Measurements from ENCODE around the gene RAB20. TPM values are rescaled to one million over a fixed set of nuclear protein-coding genes. Genes with fewer than 3 reads are reported as not detected.

RAB20 gene
- total RNA-seq, 2 donors from 2014 or later: 2.4 to 3.7 TPM

GRCh38 chr13:110521946-110522345 is 39.6 kb downstream of the RAB20 start:
- Mint-ChIP-seq H3K4me1 (no peaks in the 10 kb centered on the region), H3K4me3 (no peak overlapping the region), H3K9me3 (no peaks in the 10 kb centered on the region), H3K27me3 (no peaks in the 10 kb centered on the region), H3K36me3 (ENCODE audit: low read depth) (no peaks in the 10 kb centered on the region), H3K27ac (no peak overlapping the region)
- no peak for ATAC-seq (replicated peaks)

DNA sequence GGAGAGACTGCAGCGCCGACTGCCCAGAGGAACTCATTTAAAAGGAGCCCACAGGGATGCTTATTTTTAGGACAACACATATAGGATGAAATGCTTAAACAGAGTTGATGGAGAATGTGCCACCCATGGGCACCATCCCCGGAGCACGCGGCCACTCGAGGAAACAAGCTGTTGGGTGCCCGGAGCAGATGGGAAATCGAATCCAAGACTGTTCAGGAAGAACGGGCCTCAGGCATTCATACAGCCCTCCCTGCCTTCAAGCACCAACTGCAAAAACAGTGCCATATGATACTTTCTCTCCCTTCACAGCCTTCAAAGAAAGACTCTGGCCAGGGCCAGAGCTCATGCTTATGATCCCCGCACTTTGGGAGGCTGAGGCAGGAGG is 40.2 kb downstream of the RAB20 start:
- no peak for ATAC-seq (replicated peaks)
- Mint-ChIP-seq H3K4me1 (no peaks in the 10 kb centered on the region), H3K27me3 (no peaks in the 10 kb centered on the region), H3K36me3 (ENCODE audit: low read depth) (no peaks in the 10 kb centered on the region), H3K27ac (no peak overlapping the region), H3K4me3 (no peak overlapping the region), H3K9me3 (no peaks in the 10 kb centered on the region)

DNA sequence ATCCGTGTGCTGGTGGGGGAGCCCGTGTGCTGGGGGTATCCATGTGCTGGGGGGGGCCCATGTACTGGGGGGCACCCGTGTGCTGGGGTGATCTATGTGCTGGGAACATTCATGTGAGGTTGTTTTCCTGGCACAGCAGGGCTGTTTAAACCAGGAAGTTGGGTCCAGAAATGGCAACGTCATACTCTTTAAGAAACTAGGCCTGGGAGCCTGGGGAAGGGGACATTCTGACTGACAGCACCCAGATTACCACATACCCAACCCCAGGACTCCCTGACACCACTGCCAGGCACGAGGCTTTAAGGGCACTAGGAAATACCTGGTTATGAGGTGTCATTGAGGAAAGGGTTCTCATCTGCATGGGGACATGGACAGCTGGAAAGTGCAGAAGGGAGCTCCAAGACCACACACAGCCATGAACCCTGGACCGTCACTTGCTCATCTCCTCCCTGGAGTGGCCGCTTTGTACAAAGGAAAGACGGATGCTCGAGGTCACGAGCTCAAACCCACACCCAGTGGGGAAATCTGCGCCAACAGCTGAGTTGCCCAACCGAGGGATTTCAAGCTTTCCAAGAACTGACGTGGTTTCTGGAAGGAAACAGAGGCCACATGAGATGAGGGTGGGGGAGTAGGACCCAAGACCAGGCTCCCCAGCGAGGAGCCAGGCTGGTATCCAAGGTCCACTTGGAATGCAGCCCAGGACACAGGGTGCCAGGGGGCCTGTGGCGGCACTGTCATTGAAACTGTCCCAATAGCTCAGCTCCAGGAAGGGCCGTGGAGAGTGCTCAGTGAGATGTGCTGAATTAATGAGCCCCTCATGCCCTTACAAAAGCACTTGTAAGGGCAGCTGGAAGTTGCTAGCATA is 40.9 kb downstream of the RAB20 start:
- Mint-ChIP-seq H3K4me1 (no peaks in the 10 kb centered on the region), H3K4me3 (no peak overlapping the region), H3K27me3 (no peaks in the 10 kb centered on the region), H3K36me3 (ENCODE audit: low read depth) (no peaks in the 10 kb centered on the region), H3K27ac (no peak overlapping the region), H3K9me3 (no peaks in the 10 kb centered on the region)
- no peak for ATAC-seq (replicated peaks)

GRCh38 chr13:110519506-110519905 is 42.0 kb downstream of the RAB20 start:
- no peak overlapping the region for H3K4me3 Mint-ChIP-seq

GRCh38 chr13:110519046-110519445 is 42.5 kb downstream of the RAB20 start:
- ATAC-seq (replicated peaks): no peak
- Mint-ChIP-seq H3K4me1 (peaks cover 6% of the 10 kb centered on the region), H3K9me3 (no peaks in the 10 kb centered on the region), H3K4me3 (no peak overlapping the region), H3K27me3 (peaks cover 5% of the 10 kb centered on the region), H3K27ac (no peak overlapping the region), H3K36me3 (ENCODE audit: low read depth) (no peaks in the 10 kb centered on the region)

More at GRCh38 chr13:110519506-110519905, 42.0 kb downstream of the RAB20 start:
- Mint-ChIP-seq H3K27ac (no peak overlapping the region), H3K36me3 (ENCODE audit: low read depth) (no peaks in the 10 kb centered on the region), H3K9me3 (no peaks in the 10 kb centered on the region), H3K27me3 (peaks cover 5% of the 10 kb centered on the region), H3K4me1 (peaks cover 6% of the 10 kb centered on the region)
- no peak for ATAC-seq (replicated peaks)

DNA sequence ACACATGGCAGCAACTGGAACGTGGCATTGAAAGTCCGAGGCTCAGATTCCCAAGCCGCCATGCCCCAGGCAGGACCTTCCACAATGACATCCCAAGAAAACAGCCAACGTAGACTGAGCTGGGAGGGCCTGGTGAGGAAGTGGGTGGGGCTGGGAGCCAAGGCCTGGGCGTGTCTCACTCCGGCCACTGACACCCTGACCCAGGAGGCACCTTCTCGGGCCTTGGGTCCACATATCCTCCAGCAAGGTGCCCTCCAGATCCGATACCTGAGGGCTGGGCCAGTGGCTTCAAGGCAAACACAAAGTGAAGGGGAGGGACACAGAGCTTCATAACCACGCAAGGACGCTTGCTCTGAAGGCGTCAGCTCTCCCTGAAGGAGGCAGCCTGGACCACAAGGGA is 43.0 kb downstream of the RAB20 start:
- Mint-ChIP-seq H3K4me3 (no peak overlapping the region), H3K27me3 (peaks cover 5% of the 10 kb centered on the region), H3K27ac (no peak overlapping the region), H3K4me1 (peaks cover 6% of the 10 kb centered on the region), H3K9me3 (no peaks in the 10 kb centered on the region), H3K36me3 (ENCODE audit: low read depth) (no peaks in the 10 kb centered on the region)
- ATAC-seq (replicated peaks): no peak

GRCh38 chr13:110518226-110518525 is 43.3 kb downstream of the RAB20 start:
- Mint-ChIP-seq H3K36me3 (ENCODE audit: low read depth) (no peaks in the 10 kb centered on the region), H3K27me3 (peaks cover 5% of the 10 kb centered on the region), H3K4me1 (peaks cover 6% of the 10 kb centered on the region), H3K4me3 (no peak overlapping the region), H3K9me3 (no peaks in the 10 kb centered on the region), H3K27ac (no peak overlapping the region)
- no peak for ATAC-seq (replicated peaks)

- no peak for ATAC-seq (replicated peaks)
- Mint-ChIP-seq H3K9me3 (no peaks in the 10 kb centered on the region), H3K36me3 (ENCODE audit: low read depth) (no peaks in the 10 kb centered on the region), H3K27ac (no peak overlapping the region), H3K27me3 (peaks cover 5% of the 10 kb centered on the region), H3K4me1 (peaks cover 6% of the 10 kb centered on the region), H3K4me3 (no peak overlapping the region)
Observed at GRCh38 chr13:110517505-110518225, 43.9 kb downstream of the RAB20 start.

DNA sequence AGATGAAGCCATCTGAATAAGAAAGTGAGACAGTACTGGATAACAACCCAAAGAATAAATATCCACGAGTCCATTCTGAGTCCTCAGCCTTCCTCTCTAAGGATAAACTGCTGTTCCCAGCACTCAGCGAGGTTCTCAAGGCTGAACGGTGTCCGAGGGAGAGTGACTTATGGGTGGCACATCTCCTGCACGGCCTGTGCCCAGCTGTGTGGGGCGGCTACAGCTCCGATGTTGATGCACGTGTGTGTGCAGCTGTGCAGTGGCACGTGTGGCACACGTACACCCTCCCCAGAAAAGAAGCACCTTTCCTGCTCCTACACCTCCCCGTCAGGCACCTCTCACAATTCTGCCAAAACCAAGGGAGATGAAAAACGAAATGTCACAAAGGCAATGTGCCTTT is 45.0 kb downstream of the RAB20 start:
- H3K4me3 Mint-ChIP-seq: no peak overlapping the region
- H3K36me3 Mint-ChIP-seq (ENCODE audit: low read depth): no peaks in the 10 kb centered on the region
- peaks cover 5% of the 10 kb centered on the region for H3K27me3 Mint-ChIP-seq
- no peak for ATAC-seq (replicated peaks)
- H3K27ac Mint-ChIP-seq: no peak overlapping the region
- no peaks in the 10 kb centered on the region for H3K9me3 Mint-ChIP-seq
- H3K4me1 Mint-ChIP-seq: peaks cover 6% of the 10 kb centered on the region

DNA sequence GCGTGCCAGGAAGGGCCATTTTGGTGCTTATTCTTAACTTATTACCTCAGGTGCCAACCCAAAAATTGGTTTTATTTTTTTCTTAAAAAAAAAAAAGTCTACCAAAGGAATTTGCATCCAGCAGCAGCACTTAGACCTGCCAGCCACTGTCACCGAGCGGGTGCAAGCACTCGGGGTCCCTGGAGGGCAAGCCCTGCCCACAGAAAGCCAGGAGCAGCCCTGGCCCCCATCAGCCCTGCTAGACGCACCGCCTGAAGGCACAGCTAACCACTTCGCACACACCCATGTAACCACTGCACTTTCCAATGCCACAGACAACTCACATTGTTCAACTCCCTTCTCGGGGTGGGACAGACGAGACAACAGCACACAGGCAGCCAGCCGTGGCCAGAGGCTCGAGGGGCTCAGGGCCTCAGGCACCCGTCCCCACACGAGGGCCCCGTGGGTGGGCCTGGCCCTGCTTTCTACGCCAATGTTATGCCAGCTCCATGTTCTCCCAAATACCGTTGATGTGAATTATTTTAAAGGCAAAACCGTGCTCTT is 49.3 kb downstream of the RAB20 start:
- H3K27ac Mint-ChIP-seq: no peak overlapping the region
- no peak overlapping the region for H3K4me3 Mint-ChIP-seq
- H3K4me1 Mint-ChIP-seq: peaks cover 6% of the 10 kb centered on the region
- peaks cover 5% of the 10 kb centered on the region for H3K27me3 Mint-ChIP-seq
- no peak for ATAC-seq (replicated peaks)
- H3K9me3 Mint-ChIP-seq: no peaks in the 10 kb centered on the region
- H3K36me3 Mint-ChIP-seq (ENCODE audit: low read depth): no peaks in the 10 kb centered on the region

DNA sequence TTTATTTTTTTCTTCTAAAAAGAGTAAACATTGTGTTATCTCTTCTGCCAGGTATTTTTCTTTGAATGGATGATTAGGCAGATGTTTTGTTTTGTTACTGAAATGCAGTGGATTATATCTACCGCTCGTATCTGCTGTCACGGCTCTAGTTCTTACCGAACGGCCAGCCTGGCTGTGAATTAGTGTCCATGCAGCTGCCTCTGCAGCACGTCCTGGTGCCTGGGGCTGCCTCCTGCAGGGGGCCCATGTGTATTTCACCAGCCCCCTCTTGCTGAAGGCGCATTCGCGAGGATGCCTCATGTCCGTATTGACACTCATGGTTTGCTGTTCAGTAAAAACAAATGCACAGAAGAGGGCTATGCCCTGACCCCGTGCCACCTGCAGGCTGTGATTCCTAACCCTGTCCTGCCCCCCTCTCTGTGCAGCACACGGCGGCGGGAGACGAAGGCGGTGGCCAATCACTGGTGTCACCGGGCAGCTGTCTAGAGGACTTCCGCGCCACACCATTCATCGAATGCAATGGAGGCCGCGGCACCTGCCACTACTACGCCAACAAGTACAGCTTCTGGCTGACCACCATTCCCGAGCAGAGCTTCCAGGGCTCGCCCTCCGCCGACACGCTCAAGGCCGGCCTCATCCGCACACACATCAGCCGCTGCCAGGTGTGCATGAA is 49.9 kb downstream of the RAB20 start:
- Mint-ChIP-seq H3K27ac (no peak overlapping the region), H3K4me3 (no peak overlapping the region), H3K36me3 (ENCODE audit: low read depth) (no peaks in the 10 kb centered on the region), H3K9me3 (no peaks in the 10 kb centered on the region), H3K27me3 (peaks cover 5% of the 10 kb centered on the region), H3K4me1 (peaks cover 6% of the 10 kb centered on the region)
- no peak for ATAC-seq (replicated peaks)

DNA sequence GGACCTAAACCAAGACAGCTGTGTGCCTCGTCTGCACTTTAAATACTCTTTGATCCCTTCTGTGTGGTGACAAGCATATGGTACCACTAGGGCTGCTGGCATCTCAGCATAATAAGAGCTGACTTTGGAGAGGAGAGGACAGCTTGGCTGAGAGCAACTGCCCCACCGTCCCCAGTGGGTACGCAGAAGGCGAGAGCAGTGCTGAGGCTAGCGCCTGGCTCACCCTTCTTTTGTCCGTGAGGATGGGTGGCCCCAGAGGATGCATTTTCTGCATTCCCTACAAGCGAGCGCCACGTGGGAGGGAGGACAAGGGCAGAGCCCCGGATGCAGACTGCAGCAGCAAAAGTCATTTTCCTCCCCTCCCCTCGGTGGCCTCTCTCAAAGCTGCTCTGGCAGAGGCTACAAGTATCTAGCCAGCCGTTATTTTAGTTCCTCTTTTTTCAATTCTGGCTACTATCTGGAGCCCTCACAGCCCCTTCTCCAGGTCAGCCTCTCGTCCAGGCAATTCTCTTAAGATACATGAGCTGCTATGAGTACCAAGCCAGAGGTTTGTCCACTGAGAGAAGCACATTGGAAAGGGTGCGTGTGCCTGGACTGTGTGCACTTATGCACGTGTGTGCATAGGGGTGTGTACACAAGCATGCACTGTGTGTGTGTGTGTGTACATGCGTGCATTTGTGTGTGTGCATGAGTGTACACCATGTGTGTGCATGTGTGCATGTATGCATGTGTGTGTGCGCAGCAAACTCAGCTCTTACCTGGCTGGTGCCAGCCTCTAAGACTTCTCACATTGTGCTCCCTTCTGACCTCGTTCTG is 51.3 kb downstream of the RAB20 start:
- no peaks in the 10 kb centered on the region for H3K36me3 Mint-ChIP-seq (ENCODE audit: low read depth)
- no peak for ATAC-seq (replicated peaks)
- peaks cover 4% of the 10 kb centered on the region for H3K27me3 Mint-ChIP-seq
- H3K27ac Mint-ChIP-seq: no peak overlapping the region
- H3K4me3 Mint-ChIP-seq: no peak overlapping the region
- peaks cover 3% of the 10 kb centered on the region for H3K4me1 Mint-ChIP-seq
- no peaks in the 10 kb centered on the region for H3K9me3 Mint-ChIP-seq

GRCh38 chr13:110509478-110509926 is 52.0 kb downstream of the RAB20 start:
- H3K4me3 Mint-ChIP-seq: no peak overlapping the region
- no peak overlapping the region for H3K27ac Mint-ChIP-seq
- ATAC-seq (replicated peaks): no peak

More at GRCh38 chr13:110509478-110509926, 52.0 kb downstream of the RAB20 start:
- H3K27me3 Mint-ChIP-seq: no peaks in the 10 kb centered on the region
- no peaks in the 10 kb centered on the region for H3K9me3 Mint-ChIP-seq
- no peaks in the 10 kb centered on the region for H3K36me3 Mint-ChIP-seq (ENCODE audit: low read depth)
- H3K4me1 Mint-ChIP-seq: no peaks in the 10 kb centered on the region

Measured in activated T-helper 17 cell treated with anti-CD3 and anti-CD28 coated beads, Interleukin-2, amount 50 U/mL, for 72 hours (primary cell).